ENCODE results near the gene CD300LB. TPM values are rescaled to one million over a fixed set of nuclear protein-coding genes. Genes with fewer than 3 reads are reported as not detected.
"Not testable (repeated sequence)": the region's sequence is repeated elsewhere in the genome, so short reads cannot be mapped to it uniquely, and the experiment has no call there.

Gene CD300LB
- total RNA-seq, 4 donors from 2014 or later: 0.48 to 0.59 TPM; not detected in 2

- Histone ChIP-seq H3K4me3 (no peak overlapping the region), H3K27me3 (no peaks in the 10 kb centered on the region), H3K9me3 (no peaks in the 10 kb centered on the region), H3K27ac (peak overlapping the region in 1 of 2 donors; percentile 19), H3K4me1 (no peaks in the 10 kb centered on the region), H3K36me3 (no peaks in the 10 kb centered on the region)
- no peak for DNase-seq
- intact Hi-C loops (cut with DNase I; ENCODE audit: low total_unique reads): no loop called here
- no peak for TF ChIP-seq POLR2A (IDR thresholded peaks at IDR 0.05)
- TF ChIP-seq, protein P1, sequence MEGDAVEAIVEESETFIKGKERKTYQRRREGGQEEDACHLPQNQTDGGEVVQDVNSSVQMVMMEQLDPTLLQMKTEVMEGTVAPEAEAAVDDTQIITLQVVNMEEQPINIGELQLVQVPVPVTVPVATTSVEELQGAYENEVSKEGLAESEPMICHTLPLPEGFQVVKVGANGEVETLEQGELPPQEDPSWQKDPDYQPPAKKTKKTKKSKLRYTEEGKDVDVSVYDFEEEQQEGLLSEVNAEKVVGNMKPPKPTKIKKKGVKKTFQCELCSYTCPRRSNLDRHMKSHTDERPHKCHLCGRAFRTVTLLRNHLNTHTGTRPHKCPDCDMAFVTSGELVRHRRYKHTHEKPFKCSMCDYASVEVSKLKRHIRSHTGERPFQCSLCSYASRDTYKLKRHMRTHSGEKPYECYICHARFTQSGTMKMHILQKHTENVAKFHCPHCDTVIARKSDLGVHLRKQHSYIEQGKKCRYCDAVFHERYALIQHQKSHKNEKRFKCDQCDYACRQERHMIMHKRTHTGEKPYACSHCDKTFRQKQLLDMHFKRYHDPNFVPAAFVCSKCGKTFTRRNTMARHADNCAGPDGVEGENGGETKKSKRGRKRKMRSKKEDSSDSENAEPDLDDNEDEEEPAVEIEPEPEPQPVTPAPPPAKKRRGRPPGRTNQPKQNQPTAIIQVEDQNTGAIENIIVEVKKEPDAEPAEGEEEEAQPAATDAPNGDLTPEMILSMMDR (IDR thresholded peaks at IDR 0.05): no peak
These were observed 9.5 kb downstream of the CD300LB start for GRCh38 chr17:74521701-74522201.

GRCh38 chr17:74520790-74521480 lies 10.3 kb downstream of the CD300LB start:
- H3K36me3 ChIP-seq: no peaks in the 10 kb centered on the region
- no peaks in the 10 kb centered on the region for H3K27me3 ChIP-seq
- no peak overlapping the region for H3K4me3 ChIP-seq
- H3K27ac ChIP-seq: peak overlapping the region in 1 of 2 donors; percentile 19
- intact Hi-C loops (cut with DNase I; ENCODE audit: low total_unique reads): no loop called here
- TF ChIP-seq, protein P1 (IDR thresholded peaks at IDR 0.05): no peak
- no peak for TF ChIP-seq POLR2A (IDR thresholded peaks at IDR 0.05)
- H3K4me1 ChIP-seq: no peaks in the 10 kb centered on the region
- H3K9me3 ChIP-seq: no peaks in the 10 kb centered on the region
- no peak for DNase-seq

- Histone ChIP-seq H3K4me1 (no peaks in the 10 kb centered on the region), H3K4me3 (no peak overlapping the region), H3K36me3 (no peaks in the 10 kb centered on the region), H3K27me3 (no peaks in the 10 kb centered on the region), H3K27ac (no peak overlapping the region), H3K9me3 (no peaks in the 10 kb centered on the region)
- TF ChIP-seq, protein P1 (IDR thresholded peaks at IDR 0.05): no peak
- TF ChIP-seq POLR2A (IDR thresholded peaks at IDR 0.05): no peak
- intact Hi-C loops (cut with DNase I; ENCODE audit: low total_unique reads): no loop called here
- DNase-seq: no peak
These were observed 11.2 kb downstream of the CD300LB start for GRCh38 chr17:74520016-74520434.

- H3K4me3 ChIP-seq; H3K9me3 ChIP-seq; intact Hi-C loops (cut with DNase I; ENCODE audit: low total_unique reads); DNase-seq; H3K27ac ChIP-seq; H3K36me3 ChIP-seq; H3K27me3 ChIP-seq; H3K4me1 ChIP-seq: not testable (repeated sequence)
These were observed 12.8 kb downstream of the CD300LB start for GRCh38 chr17:74518413-74518981.

DNA sequence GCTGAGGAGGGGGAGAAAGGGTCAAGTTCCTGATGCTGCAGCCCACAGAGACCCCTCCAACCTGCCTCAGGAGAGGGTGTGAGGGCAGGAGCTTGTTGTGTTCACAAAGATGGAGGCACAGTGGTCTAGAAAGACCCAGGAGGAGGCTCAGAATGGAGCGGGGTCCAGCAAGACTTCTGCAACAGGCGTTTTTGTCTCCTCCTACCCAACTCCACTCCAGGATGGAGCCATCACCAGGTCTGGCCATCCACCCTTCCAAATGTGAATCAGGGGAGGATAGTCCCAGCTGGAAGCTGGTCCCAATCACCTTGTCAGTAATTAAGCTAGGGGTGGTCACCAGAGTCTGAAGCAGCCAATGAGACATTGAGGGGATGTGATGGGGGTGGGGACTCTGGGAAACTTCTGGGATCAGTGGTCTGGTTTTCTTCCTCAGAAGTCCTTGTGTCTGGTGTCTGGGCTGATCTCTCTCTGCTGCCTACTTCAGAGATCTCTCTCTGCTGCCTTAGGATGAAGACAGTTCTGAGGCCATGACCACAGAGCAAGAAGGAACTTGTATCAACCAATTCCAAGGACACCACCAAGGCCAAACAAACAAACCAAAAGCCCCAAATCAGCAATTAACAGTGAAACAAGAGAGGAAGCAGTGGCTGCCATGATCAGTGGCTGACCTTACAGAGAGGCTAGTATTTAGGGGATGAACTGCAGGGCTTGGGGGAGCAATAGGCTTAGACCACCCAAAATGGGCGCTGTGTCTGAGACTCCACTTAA lies 14.5 kb downstream of the CD300LB start:
- Histone ChIP-seq H3K4me3 (no peak overlapping the region), H3K36me3 (no peaks in the 10 kb centered on the region), H3K27ac (no peak overlapping the region), H3K4me1 (no peaks in the 10 kb centered on the region), H3K9me3 (no peaks in the 10 kb centered on the region), H3K27me3 (no peaks in the 10 kb centered on the region)
- DNase-seq: no peak
- intact Hi-C loops (cut with DNase I; ENCODE audit: low total_unique reads): no loop called here
- TF ChIP-seq, protein P1 (IDR thresholded peaks at IDR 0.05): no peak
- no peak for TF ChIP-seq POLR2A (IDR thresholded peaks at IDR 0.05)
